ENCODE measurements around the gene BCL2.

- TF ChIP-seq CTCF (IDR thresholded peaks at IDR 0.05) (no peak), POLR2A (IDR thresholded peaks at IDR 0.05) (no peak), POLR2AphosphoS5 (IDR thresholded peaks at IDR 0.05) (no peak)
Observed at GRCh38 chr18:63135101-63135500, 184.5 kb downstream of the BCL2 start.

Data from sigmoid colon (tissue), 4 donors.